H9 (cell line): Measurements from ENCODE around the gene VAV3. TPM values are rescaled to one million over a fixed set of nuclear protein-coding genes. Genes with fewer than 3 reads are reported as not detected.

Experiments used
- DNase-seq: peaks from one replicate; pipeline ENCODE4 v3.0.0-alpha.2; 2017
- H2AFZ ChIP-seq: one replicate; pipeline ENCODE4 v1.6.1; 2013; ENCODE audit warnings: mild to moderate bottlenecking, low read length, control low read depth, moderate library complexity
- H2AK5ac ChIP-seq: 2 replicates; pipeline ENCODE4 v1.6.1; 2013; ENCODE audit warnings: low read length, control low read depth, mixed read lengths; ENCODE audit not compliant: insufficient read length
- H2BK120ac ChIP-seq: one replicate; pipeline ENCODE4 v1.6.1; 2013; ENCODE audit warnings: low read depth, mild to moderate bottlenecking, low read length, control low read depth, inconsistent platforms; ENCODE audit not compliant: poor library complexity, severe bottlenecking
- H2BK12ac ChIP-seq: 2 replicates; pipeline ENCODE4 v1.6.1; 2013; ENCODE audit warnings: low read length, control low read depth, mixed read lengths, low read depth; ENCODE audit not compliant: insufficient read length
- H2BK15ac ChIP-seq: 2 replicates; pipeline ENCODE4 v1.6.1; 2013; ENCODE audit warnings: low read depth, low read length, control low read depth
- H2BK20ac ChIP-seq: one replicate; pipeline ENCODE4 v1.6.1; 2013; ENCODE audit warnings: low read depth, mild to moderate bottlenecking, low read length, control low read depth, inconsistent platforms; ENCODE audit not compliant: poor library complexity, severe bottlenecking
- H2BK5ac ChIP-seq: 2 replicates; pipeline ENCODE4 v1.6.1; 2013; ENCODE audit warnings: low read length, control low read depth, mixed read lengths; ENCODE audit not compliant: insufficient read length
- H3K14ac ChIP-seq: 2 replicates; pipeline ENCODE4 v1.6.1; 2013; ENCODE audit warnings: low read length, control low read depth; ENCODE audit not compliant: insufficient read depth
- H3K18ac ChIP-seq: 2 replicates; pipeline ENCODE4 v1.6.1; 2013; ENCODE audit warnings: low read depth, mild to moderate bottlenecking, mixed read lengths, low read length, control low read depth; ENCODE audit not compliant: insufficient read length
- H3K23ac ChIP-seq: 2 replicates; pipeline ENCODE4 v1.6.1; 2013; ENCODE audit warnings: low read length, control low read depth, mixed read lengths, low read depth; ENCODE audit not compliant: insufficient read length
- H3K23me2 ChIP-seq: 2 replicates; pipeline ENCODE4 v1.6.1; 2013; ENCODE audit warnings: low read depth, mild to moderate bottlenecking, mixed read lengths, low read length, control low read depth; ENCODE audit not compliant: insufficient read length, poor library complexity, severe bottlenecking
- H3K27ac ChIP-seq: 2 replicates; pipeline ENCODE4 v1.5.1; 2013; ENCODE audit warnings: low read length, control low read depth, mixed read lengths, low read depth; ENCODE audit not compliant: insufficient read length
- H3K27me3 ChIP-seq: 2 replicates; pipeline ENCODE4 v1.6.1; 2013; ENCODE audit warnings: low read length, control low read depth, inconsistent platforms; ENCODE audit not compliant: insufficient read depth
- H3K4ac ChIP-seq: 2 replicates; pipeline ENCODE4 v1.6.1; 2013; ENCODE audit warnings: low read depth, mild to moderate bottlenecking, control low read depth, inconsistent platforms, low read length, moderate library complexity
- H3K4me1 ChIP-seq: 2 replicates; pipeline ENCODE4 v1.6.1; 2013; ENCODE audit warnings: low read length, control low read depth, inconsistent platforms; ENCODE audit not compliant: insufficient read depth
- H3K4me2 ChIP-seq: 2 replicates; pipeline ENCODE4 v1.6.1; 2013; ENCODE audit warnings: low read length, control low read depth, mixed read lengths; ENCODE audit not compliant: insufficient read length, insufficient read depth
- H3K56ac ChIP-seq: 2 replicates; pipeline ENCODE4 v1.6.1; 2013; ENCODE audit warnings: low read depth, mild to moderate bottlenecking, mixed read lengths, low read length, control low read depth; ENCODE audit not compliant: insufficient read length
- H3K79me1 ChIP-seq: 2 replicates; pipeline ENCODE4 v1.6.1; 2013; ENCODE audit warnings: low read depth, mild to moderate bottlenecking, moderate library complexity, low read length, control low read depth, inconsistent platforms; ENCODE audit not compliant: insufficient read depth, poor library complexity, severe bottlenecking
- H3K79me2 ChIP-seq: 2 replicates; pipeline ENCODE4 v1.6.1; 2013; ENCODE audit warnings: low read length, control low read depth, inconsistent platforms; ENCODE audit not compliant: insufficient read depth
- H3K9ac ChIP-seq: 2 replicates; pipeline ENCODE4 v1.6.1; 2013; ENCODE audit warnings: low read length, control low read depth, mixed read lengths; ENCODE audit not compliant: insufficient read length; ENCODE audit errors: extremely low read depth
- H3K9me3 ChIP-seq: one replicate; pipeline ENCODE4 v1.6.1; 2013; ENCODE audit warnings: low read depth, low read length, inconsistent platforms; ENCODE audit not compliant: control insufficient read depth
- H3T11ph ChIP-seq: one replicate; pipeline ENCODE4 v1.6.1; 2013; ENCODE audit warnings: mild to moderate bottlenecking, low read length, control low read depth, inconsistent platforms
- H4K20me1 ChIP-seq: one replicate; pipeline ENCODE4 v1.6.1; 2013; ENCODE audit not compliant: control insufficient read depth, insufficient read length, insufficient read depth
- H4K5ac ChIP-seq: 2 replicates; pipeline ENCODE4 v1.6.1; 2013; ENCODE audit warnings: low read depth, mild to moderate bottlenecking, mixed read lengths, low read length, control low read depth; ENCODE audit not compliant: insufficient read length
- H4K8ac ChIP-seq: replicated peaks from 2 replicates; pipeline ENCODE4 v1.6.1; 2013; ENCODE audit warnings: low read length, control low read depth, mixed read lengths, low read depth; ENCODE audit not compliant: insufficient read length
- H4K91ac ChIP-seq: 2 replicates; pipeline ENCODE4 v1.6.1; 2013; ENCODE audit warnings: low read depth, mild to moderate bottlenecking, moderate library complexity, mixed read lengths, low read length, control low read depth; ENCODE audit not compliant: insufficient read length
- H3K27ac Mint-ChIP-seq, 3 experiments: 2 replicates in 2 of 3; 3 replicates in 1 of 3; pipeline ENCODE4 v1.8.0; 2020 to 2021; ENCODE audit warnings: mixed read lengths in 3 of 3, mild to moderate bottlenecking in 1 of 3, moderate library complexity in 1 of 3
- H3K27me3 Mint-ChIP-seq: 2 replicates; pipeline ENCODE4 v1.8.0; 2021; ENCODE audit warnings: low read depth, mild to moderate bottlenecking, moderate library complexity, mixed read lengths
- H3K36me3 Mint-ChIP-seq, 3 experiments: 2 replicates in 2 of 3; 3 replicates in 1 of 3; pipeline ENCODE4 v1.8.0; 2020 to 2021; ENCODE audit warnings: low read depth in 3 of 3, mixed read lengths in 3 of 3; ENCODE audit not compliant: insufficient read depth in 1 of 3
- H3K4me1 Mint-ChIP-seq, 2 experiments: 2 replicates each; pipeline ENCODE4 v1.8.0; 2020; ENCODE audit warnings: mixed read lengths in 2 of 2
- H3K4me3 Mint-ChIP-seq, 2 experiments: 2 replicates in 1 of 2; 3 replicates in 1 of 2; pipeline ENCODE4 v1.8.0; 2020 to 2021; ENCODE audit warnings: mild to moderate bottlenecking in 2 of 2, mixed read lengths in 2 of 2, moderate library complexity in 1 of 2
- H3K9me3 Mint-ChIP-seq, 2 experiments: 2 replicates in 1 of 2; 3 replicates in 1 of 2; pipeline ENCODE4 v1.8.0; 2020; ENCODE audit warnings: mild to moderate bottlenecking in 2 of 2, mixed read lengths in 2 of 2, moderate library complexity in 1 of 2
- CTCF ChIP-seq: fragments of 200-600 bp; sonication (generic); conservative IDR thresholded peaks from 3 replicates; pipeline ENCODE4 v1.8.0; 2021; ENCODE audit warnings: antibody characterized with exemption, mild to moderate bottlenecking
- WGBS: extraction: QIAGEN DNeasy Blood & Tissue Kit; methylation state at CpG from one replicate; pipeline ENCODE4 v1.1.7; 2013; ENCODE audit warnings: missing lambda C conversion rate, low lambda C conversion rate, mixed read lengths; ENCODE audit not compliant: insufficient read length; ENCODE audit errors: extremely low coverage; 5-methylcytosine and 5-hydroxymethylcytosine counted together
- total RNA-seq: library from RNA; stranded (reverse); gene quantifications from 2 replicates; pipeline ENCODE4 v1.2.1, GENCODE V29; 2021

Gene VAV3
- total RNA-seq, 1 experiment from 2014 or later = 5.1 TPM

- H3K23ac ChIP-seq = no peak overlapping the region
- H4K5ac ChIP-seq = no peak overlapping the region
- no peak for TF ChIP-seq CTCF
- Mint-ChIP-seq H3K27me3 (no peaks in the 10 kb centered on the region; the same call in 1 of the 2 replicates), H3K4me1 (peaks cover 53 to 56% of the 10 kb centered on the region in 2 experiments), H3K9me3 (peaks cover 0 to 6% of the 10 kb centered on the region in 2 experiments; a peak in 3 of 5 replicates), H3K4me3 (no peak overlapping the region; a peak in 1 of 5 replicates), H3K36me3 (peaks cover 5 to 7% (median 6%) of the 10 kb centered on the region in 3 experiments; a peak in 5 of 7 replicates), H3K27ac (peak overlapping the region in 2 of 3 experiments; percentile 38 to 47; a peak in 2 of 7 replicates)
- H3T11ph ChIP-seq = no peak overlapping the region
- no peak overlapping the region for H3K56ac ChIP-seq
- no peak overlapping the region for H2BK12ac ChIP-seq
- no peaks in the 10 kb centered on the region for H3K79me1 ChIP-seq
- H2BK15ac ChIP-seq = no peak overlapping the region
- H3K27me3 ChIP-seq = no peaks in the 10 kb centered on the region
- H3K4ac ChIP-seq = no peak overlapping the region
- H4K20me1 ChIP-seq = no peaks in the 10 kb centered on the region
- H3K4me1 ChIP-seq = peaks cover 6% of the 10 kb centered on the region
- H3K14ac ChIP-seq = no peak overlapping the region
- H2BK5ac ChIP-seq = no peak overlapping the region
- H3K9me3 ChIP-seq = no peaks in the 10 kb centered on the region
- no peak overlapping the region for H4K91ac ChIP-seq
- H2AFZ ChIP-seq = no peak overlapping the region
- DNase-seq = no peak
- H3K79me2 ChIP-seq = no peaks in the 10 kb centered on the region
- no peak overlapping the region for H2BK120ac ChIP-seq
- no peak overlapping the region for H3K27ac ChIP-seq
- H2AK5ac ChIP-seq = no peak overlapping the region
- H3K4me2 ChIP-seq = no peak overlapping the region
- no peak overlapping the region for H2BK20ac ChIP-seq
- H3K18ac ChIP-seq = no peak overlapping the region
- no peak overlapping the region for H4K8ac ChIP-seq
- H3K23me2 ChIP-seq = no peaks in the 10 kb centered on the region
- no CpG with 5 or more reads among the region's 2 CpGs for WGBS
- H3K9ac ChIP-seq = no peak overlapping the region
These were observed 102.9 kb downstream of the VAV3 start for GRCh38 chr1:107862064-107862463.
